Measurements from ENCODE around the gene PRR35. TPM values are rescaled to one million over a fixed set of nuclear protein-coding genes. Genes with fewer than 3 reads are reported as not detected.

The PRR35 gene
- total RNA-seq, 6 donors from 2014 or later, result not detected

GRCh38 chr16:531494-532125 is 28.6 kb upstream of the PRR35 start:
- DNase-seq, result peak in 1 of 2 donors; percentile 62
- Histone ChIP-seq H3K4me1 (peaks cover 18 to 59% (median 25%) of the 10 kb centered on the region in 4 donors), H3K4me3 (no peak overlapping the region), H3K36me3 (peaks cover 0 to 9% (median 5%) of the 10 kb centered on the region in 4 donors), H3K9me3 (no peaks in the 10 kb centered on the region), H3K27me3 (no peaks in the 10 kb centered on the region), H3K27ac (no peak overlapping the region)
- no peak for ATAC-seq (ENCODE audit: low FRiP score in 2 of 2)
- 88 to 89% methylated on average over 16 of the region's 16 CpGs for WGBS, 2 donors
- TF ChIP-seq POLR2AphosphoS5 (IDR thresholded peaks at IDR 0.05), result no peak
- no peak for TF ChIP-seq CTCF (IDR thresholded peaks at IDR 0.05)
- TF ChIP-seq EP300 (IDR thresholded peaks at IDR 0.05), result no peak
- TF ChIP-seq POLR2A (IDR thresholded peaks at IDR 0.05), result no peak

GRCh38 chr16:533391-534123 is 26.6 kb upstream of the PRR35 start:
- WGBS, 2 donors, result 91% methylated on average over 2 to 25 of the region's 30 CpGs
- TF ChIP-seq CTCF (IDR thresholded peaks at IDR 0.05) (no peak), POLR2A (IDR thresholded peaks at IDR 0.05) (no peak), EP300 (IDR thresholded peaks at IDR 0.05) (no peak)
- ATAC-seq (ENCODE audit: low FRiP score in 2 of 2), result no peak
- no peaks in the 10 kb centered on the region for H3K9me3 ChIP-seq
- DNase-seq, result peak in 1 of 2 donors; percentile 66
- no peaks in the 10 kb centered on the region for H3K27me3 ChIP-seq
- H3K36me3 ChIP-seq, result peaks cover 0 to 28% (median 19%) of the 10 kb centered on the region in 4 donors
- H3K4me3 ChIP-seq, result no peak overlapping the region
- no peak overlapping the region for H3K27ac ChIP-seq
- H3K4me1 ChIP-seq, result peaks cover 16 to 49% (median 21%) of the 10 kb centered on the region in 4 donors

GRCh38 chr16:534135-534534 is 26.1 kb upstream of the PRR35 start:
- H3K4me3 ChIP-seq, result no peak overlapping the region
- TF ChIP-seq EP300 (IDR thresholded peaks at IDR 0.05) (no peak), POLR2A (IDR thresholded peaks at IDR 0.05) (no peak), POLR2AphosphoS5 (IDR thresholded peaks at IDR 0.05) (no peak), CTCF (IDR thresholded peaks at IDR 0.05) (no peak)
- peaks cover 0 to 31% (median 19%) of the 10 kb centered on the region in 4 donors for H3K36me3 ChIP-seq
- DNase-seq, result peak in 1 of 2 donors; percentile 80
- WGBS, 2 donors, result 85 to 90% methylated on average over 6 to 16 of the region's 21 CpGs
- H3K27ac ChIP-seq, result no peak overlapping the region
- peaks cover 12 to 43% (median 15%) of the 10 kb centered on the region in 4 donors for H3K4me1 ChIP-seq
- H3K9me3 ChIP-seq, result no peaks in the 10 kb centered on the region
- no peaks in the 10 kb centered on the region for H3K27me3 ChIP-seq
- ATAC-seq (ENCODE audit: low FRiP score in 2 of 2), result no peak

- peak in 1 of 2 donors; percentile 71 for DNase-seq
- TF ChIP-seq CTCF (IDR thresholded peaks at IDR 0.05), result no peak
- no peak for TF ChIP-seq POLR2A (IDR thresholded peaks at IDR 0.05)
- no peak for TF ChIP-seq POLR2AphosphoS5 (IDR thresholded peaks at IDR 0.05)
- no peak for TF ChIP-seq EP300 (IDR thresholded peaks at IDR 0.05)
- H3K36me3 ChIP-seq, result peaks cover 0 to 31% (median 19%) of the 10 kb centered on the region in 4 donors
- H3K27me3 ChIP-seq, result no peaks in the 10 kb centered on the region
- peak in 1 of 2 donors; percentile 8 for ATAC-seq (ENCODE audit: low FRiP score in 2 of 2)
- peaks cover 3 to 35% (median 7%) of the 10 kb centered on the region in 4 donors for H3K4me1 ChIP-seq
- H3K9me3 ChIP-seq, result no peaks in the 10 kb centered on the region
- 94 to 95% methylated on average over 11 to 27 of the region's 27 CpGs for WGBS, 2 donors
- no peak overlapping the region for H3K4me3 ChIP-seq
- no peak overlapping the region for H3K27ac ChIP-seq
Observed at GRCh38 chr16:534856-535445, 25.2 kb upstream of the PRR35 start.

Data from upper lobe of left lung (tissue), 6 donors.